ENCODE measurements around the gene CLDND2.

- no peak for TF ChIP-seq PRDM6 (tag by site-specific recombination; IDR thresholded peaks at IDR 0.05)
- TF ChIP-seq ZBTB26 (tag by site-specific recombination; optimal IDR thresholded peaks at IDR 0.05): peak; percentile 70
- TF ChIP-seq ZNF335 (tag by site-specific recombination; conservative IDR thresholded peaks at IDR 0.05): peak; percentile 98
These were observed 1.0 kb downstream of the CLDND2 start for GRCh38 chr19:51367565-51368365.
